Neuronal stem cell (in vitro differentiated cells): ENCODE results near the gene PDGFC.

Source experiments
- DNase-seq: peaks from one replicate; pipeline ENCODE4 v3.0.0-alpha.2; 2013; ENCODE audit warnings: low spot score
- H2AFZ ChIP-seq: one replicate; pipeline ENCODE4 v1.6.1; 2013; ENCODE audit warnings: mild to moderate bottlenecking, low read length, inconsistent platforms
- H2AK5ac ChIP-seq: 2 replicates; pipeline ENCODE4 v1.6.1; 2013; ENCODE audit warnings: low read depth, mild to moderate bottlenecking, inconsistent platforms, low read length, moderate library complexity, mixed read lengths
- H2BK120ac ChIP-seq: 2 replicates; pipeline ENCODE4 v1.6.1; 2013; ENCODE audit warnings: low read depth, mild to moderate bottlenecking, inconsistent platforms, low read length, moderate library complexity, mixed read lengths
- H2BK12ac ChIP-seq: one replicate; pipeline ENCODE4 v1.6.1; 2013; ENCODE audit warnings: low read length, inconsistent platforms
- H2BK15ac ChIP-seq: 2 replicates; pipeline ENCODE4 v1.6.1; 2013; ENCODE audit warnings: mild to moderate bottlenecking, low read length, inconsistent platforms, mixed read lengths
- H2BK5ac ChIP-seq: one replicate; pipeline ENCODE4 v1.6.1; 2013; ENCODE audit warnings: inconsistent platforms, mild to moderate bottlenecking, low read length, moderate library complexity
- H3K14ac ChIP-seq: one replicate; pipeline ENCODE4 v1.6.1; 2013; ENCODE audit warnings: low read length, inconsistent platforms
- H3K18ac ChIP-seq: 2 replicates; pipeline ENCODE4 v1.6.1; 2013; ENCODE audit warnings: low read length, inconsistent platforms
- H3K23ac ChIP-seq: 2 replicates; pipeline ENCODE4 v1.6.1; 2013; ENCODE audit warnings: low read depth, mild to moderate bottlenecking, mixed read lengths, low read length, inconsistent platforms; ENCODE audit not compliant: poor library complexity
- H3K27ac ChIP-seq: replicated peaks from 3 replicates; pipeline ENCODE4 v1.5.1; 2013; ENCODE audit warnings: low read length, inconsistent platforms
- H3K27me3 ChIP-seq, 3 experiments: 2 replicates each; pipeline ENCODE4 v1.6.1; 2013; ENCODE audit warnings: low read length in 3 of 3, mild to moderate bottlenecking in 2 of 3, inconsistent platforms in 1 of 3, low read depth in 1 of 3, mixed read lengths in 1 of 3, moderate library complexity in 1 of 3; ENCODE audit not compliant: control insufficient read depth in 3 of 3, insufficient read depth in 3 of 3
- H3K36me3 ChIP-seq, 2 donors: replicated peaks in 1 of 2; 2 replicates each; pipeline ENCODE4 v1.6.1; 2013; ENCODE audit warnings: low read length in 2 of 2; ENCODE audit not compliant: control insufficient read depth in 2 of 2, insufficient read depth in 2 of 2
- H3K4ac ChIP-seq: 2 replicates; pipeline ENCODE4 v1.6.1; 2013; ENCODE audit warnings: inconsistent platforms, mild to moderate bottlenecking, low read length, moderate library complexity
- H3K4me1 ChIP-seq, 2 donors: 1 replicate in 1 of 2; 2 replicates in 1 of 2; pipeline ENCODE4 v1.6.1; 2013; ENCODE audit warnings: low read length in 2 of 2, low read depth in 1 of 2; ENCODE audit not compliant: control insufficient read depth in 2 of 2, insufficient read depth in 1 of 2
- H3K4me2 ChIP-seq: one replicate; pipeline ENCODE4 v1.6.1; 2013; ENCODE audit warnings: mild to moderate bottlenecking, low read length, inconsistent platforms; ENCODE audit not compliant: insufficient read depth, poor library complexity, severe bottlenecking
- H3K4me3 ChIP-seq, 2 donors: 2 replicates each; pipeline ENCODE4 v1.5.1; 2013; ENCODE audit warnings: low read length in 2 of 2, mild to moderate bottlenecking in 2 of 2, inconsistent platforms in 1 of 2, moderate library complexity in 1 of 2
- H3K79me1 ChIP-seq: one replicate; pipeline ENCODE4 v1.6.1; 2013; ENCODE audit warnings: low read depth, mild to moderate bottlenecking, inconsistent platforms, low read length, moderate library complexity
- H3K9ac ChIP-seq: one replicate; pipeline ENCODE4 v1.6.1; 2013; ENCODE audit warnings: mild to moderate bottlenecking, low read depth, low read length, inconsistent platforms; ENCODE audit not compliant: poor library complexity
- H3K9me3 ChIP-seq, 2 donors: replicated peaks in 1 of 2; 2 replicates each; pipeline versions ENCODE3 to v1.6.1; 2013; ENCODE audit warnings: low read length in 2 of 2, mild to moderate bottlenecking in 2 of 2, inconsistent platforms in 1 of 2, low read depth in 1 of 2, mixed read lengths in 1 of 2, moderate library complexity in 1 of 2; ENCODE audit not compliant: control insufficient read depth in 2 of 2, insufficient read depth in 1 of 2
- H4K8ac ChIP-seq: one replicate; pipeline ENCODE4 v1.6.1; 2013; ENCODE audit warnings: low read depth, mild to moderate bottlenecking, inconsistent platforms, low read length, moderate library complexity
- H4K91ac ChIP-seq: one replicate; pipeline ENCODE4 v1.6.1; 2013; ENCODE audit warnings: low read length, low read depth, mild to moderate bottlenecking, inconsistent platforms; ENCODE audit not compliant: poor library complexity
- WGBS, 2 donors: extraction: QIAGEN DNeasy Blood & Tissue Kit; methylation state at CpG; one replicate each; pipeline ENCODE4 v1.1.7; 2013; ENCODE audit warnings: missing lambda C conversion rate in 2 of 2, mixed read lengths in 1 of 2; ENCODE audit not compliant: insufficient read length in 2 of 2, insufficient replicate concordance in 1 of 2; ENCODE audit errors: extremely low coverage in 2 of 2; 5-methylcytosine and 5-hydroxymethylcytosine counted together

The PDGFC gene

GRCh38 chr4:156779042-156779441 is 192.6 kb downstream of the PDGFC start:
- Histone ChIP-seq H3K79me1 (no peaks in the 10 kb centered on the region), H2BK12ac (no peak overlapping the region), H3K4ac (no peak overlapping the region), H3K18ac (no peak overlapping the region), H4K8ac (no peak overlapping the region), H3K4me3 (no peak overlapping the region), H3K4me1 (peaks cover 4% of the 10 kb centered on the region in 2 donors), H2BK5ac (no peak overlapping the region), H3K23ac (no peak overlapping the region), H3K9me3 (no peaks in the 10 kb centered on the region), H3K27me3 (no peaks in the 10 kb centered on the region), H3K36me3 (no peaks in the 10 kb centered on the region), H3K4me2 (no peak overlapping the region), H3K9ac (no peak overlapping the region), H3K14ac (no peak overlapping the region), H2AFZ (no peak overlapping the region), H2BK15ac (no peak overlapping the region), H4K91ac (no peak overlapping the region), H3K27ac (no peak overlapping the region), H2AK5ac (no peak overlapping the region), H2BK120ac (no peak overlapping the region)
- no CpG with 5 or more reads among the region's 4 CpGs for WGBS, 2 donors
- no peak for DNase-seq

- no peak overlapping the region for H2BK5ac ChIP-seq
These were observed 193.0 kb downstream of the PDGFC start for GRCh38 chr4:156778606-156779005.

DNA sequence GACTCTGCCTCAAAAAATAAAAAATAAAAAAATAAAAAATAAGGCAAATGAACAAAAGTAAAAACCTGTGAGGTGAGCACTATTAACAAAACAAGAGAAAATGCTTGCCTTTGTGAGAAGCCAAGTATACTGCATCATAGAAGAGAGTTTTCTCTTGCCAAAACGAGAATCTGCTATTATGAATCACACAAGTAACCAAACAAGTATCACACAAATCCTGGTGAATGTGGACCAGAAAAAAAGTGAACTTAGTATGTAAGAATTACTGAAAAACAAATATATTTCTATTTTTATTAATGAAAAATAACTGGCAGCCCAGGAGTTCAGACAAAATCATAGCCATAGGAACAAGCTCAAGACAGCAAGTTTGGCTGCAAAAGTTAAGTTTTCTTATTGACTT is 193.5 kb downstream of the PDGFC start:
- no peak overlapping the region for H3K4me3 ChIP-seq
- H2AFZ ChIP-seq, result no peak overlapping the region
- no peaks in the 10 kb centered on the region for H3K79me1 ChIP-seq
- DNase-seq, result no peak
- H4K8ac ChIP-seq, result no peak overlapping the region
- no peaks in the 10 kb centered on the region for H3K36me3 ChIP-seq
- H3K27me3 ChIP-seq, result no peaks in the 10 kb centered on the region
- no peak overlapping the region for H3K27ac ChIP-seq
- no peak overlapping the region for H2BK12ac ChIP-seq
- H2BK120ac ChIP-seq, result no peak overlapping the region
- no peak overlapping the region for H3K23ac ChIP-seq
- H3K14ac ChIP-seq, result no peak overlapping the region
- H3K9ac ChIP-seq, result no peak overlapping the region
- no CpG with 5 or more reads among the region's 1 CpG for WGBS, 2 donors
- H3K4me2 ChIP-seq, result no peak overlapping the region
- H3K9me3 ChIP-seq, result no peaks in the 10 kb centered on the region
- no peak overlapping the region for H2AK5ac ChIP-seq
- no peak overlapping the region for H2BK5ac ChIP-seq
- no peak overlapping the region for H3K18ac ChIP-seq
- no peak overlapping the region for H2BK15ac ChIP-seq
- H3K4me1 ChIP-seq, result peaks cover 4 to 5% of the 10 kb centered on the region in 2 donors
- H4K91ac ChIP-seq, result no peak overlapping the region
- no peak overlapping the region for H3K4ac ChIP-seq

More at GRCh38 chr4:156778606-156779005, 193.0 kb downstream of the PDGFC start:
- Histone ChIP-seq H2AFZ (no peak overlapping the region), H3K18ac (no peak overlapping the region), H3K27ac (no peak overlapping the region), H3K9ac (no peak overlapping the region), H3K36me3 (no peaks in the 10 kb centered on the region), H2AK5ac (no peak overlapping the region), H2BK15ac (no peak overlapping the region), H3K4me1 (peaks cover 4 to 5% of the 10 kb centered on the region in 2 donors), H3K9me3 (no peaks in the 10 kb centered on the region), H3K4me3 (no peak overlapping the region), H3K23ac (no peak overlapping the region), H4K8ac (no peak overlapping the region), H3K4me2 (no peak overlapping the region), H3K14ac (no peak overlapping the region), H3K4ac (no peak overlapping the region), H3K27me3 (no peaks in the 10 kb centered on the region), H2BK12ac (no peak overlapping the region), H4K91ac (no peak overlapping the region), H2BK120ac (no peak overlapping the region), H3K79me1 (no peaks in the 10 kb centered on the region)
- no CpG with 5 or more reads among the region's 1 CpG for WGBS, 2 donors
- no peak for DNase-seq

DNA sequence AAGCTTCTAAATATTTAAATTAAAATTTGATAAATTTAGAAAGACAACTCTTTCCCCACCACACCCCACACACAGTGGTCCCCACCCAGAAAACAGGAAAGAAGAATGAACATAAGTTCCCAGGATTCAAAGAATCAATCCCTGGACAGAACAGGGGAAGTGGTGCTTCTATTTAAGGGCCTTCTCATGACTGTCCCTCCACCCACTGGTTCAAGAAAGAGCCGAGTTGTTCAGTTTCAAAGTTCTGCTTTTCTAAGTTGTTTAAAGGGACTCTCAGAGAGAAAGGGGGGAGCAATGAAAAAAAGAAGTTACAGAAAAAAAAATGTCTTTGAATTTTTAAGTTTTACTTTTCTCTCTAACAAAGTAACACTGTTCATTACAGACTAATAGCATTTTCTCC is 195.8 kb downstream of the PDGFC start:
- no peak overlapping the region for H3K9ac ChIP-seq
- H3K4ac ChIP-seq, result no peak overlapping the region
- no peak overlapping the region for H3K14ac ChIP-seq
- no peak overlapping the region for H2AFZ ChIP-seq
- no peak overlapping the region for H2AK5ac ChIP-seq
- no peak overlapping the region for H3K23ac ChIP-seq
- H3K4me1 ChIP-seq, result peaks cover 7 to 13% of the 10 kb centered on the region in 2 donors
- H3K9me3 ChIP-seq, result no peaks in the 10 kb centered on the region
- H4K91ac ChIP-seq, result no peak overlapping the region
- DNase-seq, result no peak
- no peak overlapping the region for H3K4me2 ChIP-seq
- H2BK5ac ChIP-seq, result no peak overlapping the region
- H3K27ac ChIP-seq, result no peak overlapping the region
- H3K79me1 ChIP-seq, result no peaks in the 10 kb centered on the region
- H2BK120ac ChIP-seq, result no peak overlapping the region
- H3K27me3 ChIP-seq, result no peaks in the 10 kb centered on the region
- no peak overlapping the region for H2BK15ac ChIP-seq
- no CpG with 5 or more reads among the region's 1 CpG for WGBS, 2 donors
- no peak overlapping the region for H4K8ac ChIP-seq
- H3K4me3 ChIP-seq, result no peak overlapping the region
- H3K36me3 ChIP-seq, result no peaks in the 10 kb centered on the region
- no peak overlapping the region for H3K18ac ChIP-seq
- H2BK12ac ChIP-seq, result no peak overlapping the region
